IMR-90 (cell line): ENCODE results near the gene SHROOM3.

Experiments used
- BHLHE40 ChIP-seq: fragments of 150-350 bp; IDR thresholded peaks from 2 replicates; pipeline ENCODE4 v1.6.1; 2016; ENCODE audit warnings: mild to moderate bottlenecking, low read depth, low read length
- CEBPB ChIP-seq: IDR thresholded peaks from 2 replicates; pipeline ENCODE4 v1.6.1; 2012; ENCODE audit warnings: low read depth, low read length, improper control_type of control experiment
- FOS ChIP-seq: fragments of 150-350 bp; IDR thresholded peaks from 2 replicates; pipeline ENCODE4 v1.6.1; 2016; ENCODE audit warnings: low read depth, low read length
- MAFK ChIP-seq: IDR thresholded peaks from 2 replicates; pipeline ENCODE4 v1.6.1; 2012; ENCODE audit warnings: low read depth, low read length, improper control_type of control experiment
- MAZ ChIP-seq: IDR thresholded peaks from 2 replicates; pipeline ENCODE4 v1.6.1; 2012; ENCODE audit warnings: low read depth, mild to moderate bottlenecking, low read length, improper control_type of control experiment, moderate library complexity, borderline replicate concordance
- POLR2A ChIP-seq: IDR thresholded peaks from 2 replicates; pipeline ENCODE4 v1.6.1; 2012; ENCODE audit warnings: mild to moderate bottlenecking, low read depth, low read length
- RAD21 ChIP-seq: IDR thresholded peaks from 2 replicates; pipeline ENCODE4 v1.6.1; 2012; ENCODE audit warnings: low read length, improper control_type of control experiment
- RFX5 ChIP-seq: IDR thresholded peaks from 2 replicates; pipeline ENCODE4 v1.8.0; 2012; ENCODE audit warnings: low read depth, mild to moderate bottlenecking, low read length, moderate library complexity
- TF ChIP-seq, protein P1 (sequence below): conservative IDR thresholded peaks from 2 replicates; pipeline ENCODE4 v1.5.1; 2012; ENCODE audit warnings: mild to moderate bottlenecking, low read depth, low read length, improper control_type of control experiment
- TF ChIP-seq, protein P2 (sequence below): fragments of 150-350 bp; IDR thresholded peaks from 2 replicates; pipeline ENCODE4 v1.6.1; 2017; ENCODE audit warnings: mild to moderate bottlenecking, antibody characterized with exemption, low read length, low read depth

DNA sequence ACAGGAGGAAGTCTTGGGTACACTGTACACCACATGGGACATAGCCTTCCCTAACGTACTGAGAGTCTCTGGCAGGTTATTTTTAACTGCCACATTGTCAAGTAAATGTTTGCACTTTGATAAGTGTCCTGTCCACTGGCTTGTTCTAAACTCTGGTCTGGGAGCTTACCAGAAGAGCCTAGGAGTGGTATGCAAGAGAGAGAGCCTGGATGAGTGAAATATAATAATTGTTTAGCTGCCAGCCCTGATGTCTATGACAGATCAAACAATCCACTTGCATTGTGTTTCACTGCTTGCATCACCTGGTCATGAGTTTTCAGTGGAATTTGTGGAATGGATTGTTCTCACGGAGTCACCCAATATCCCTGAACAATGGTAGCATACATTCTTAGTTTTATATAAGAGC lies 91.6 kb downstream of the SHROOM3 start:
- no peak for TF ChIP-seq POLR2A
- TF ChIP-seq, protein P1, sequence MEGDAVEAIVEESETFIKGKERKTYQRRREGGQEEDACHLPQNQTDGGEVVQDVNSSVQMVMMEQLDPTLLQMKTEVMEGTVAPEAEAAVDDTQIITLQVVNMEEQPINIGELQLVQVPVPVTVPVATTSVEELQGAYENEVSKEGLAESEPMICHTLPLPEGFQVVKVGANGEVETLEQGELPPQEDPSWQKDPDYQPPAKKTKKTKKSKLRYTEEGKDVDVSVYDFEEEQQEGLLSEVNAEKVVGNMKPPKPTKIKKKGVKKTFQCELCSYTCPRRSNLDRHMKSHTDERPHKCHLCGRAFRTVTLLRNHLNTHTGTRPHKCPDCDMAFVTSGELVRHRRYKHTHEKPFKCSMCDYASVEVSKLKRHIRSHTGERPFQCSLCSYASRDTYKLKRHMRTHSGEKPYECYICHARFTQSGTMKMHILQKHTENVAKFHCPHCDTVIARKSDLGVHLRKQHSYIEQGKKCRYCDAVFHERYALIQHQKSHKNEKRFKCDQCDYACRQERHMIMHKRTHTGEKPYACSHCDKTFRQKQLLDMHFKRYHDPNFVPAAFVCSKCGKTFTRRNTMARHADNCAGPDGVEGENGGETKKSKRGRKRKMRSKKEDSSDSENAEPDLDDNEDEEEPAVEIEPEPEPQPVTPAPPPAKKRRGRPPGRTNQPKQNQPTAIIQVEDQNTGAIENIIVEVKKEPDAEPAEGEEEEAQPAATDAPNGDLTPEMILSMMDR = no peak
- TF ChIP-seq BHLHE40 = no peak
- TF ChIP-seq RAD21 = no peak
- no peak for TF ChIP-seq FOS
- TF ChIP-seq RFX5 = no peak
- TF ChIP-seq MAFK = no peak
- TF ChIP-seq, protein P2, sequence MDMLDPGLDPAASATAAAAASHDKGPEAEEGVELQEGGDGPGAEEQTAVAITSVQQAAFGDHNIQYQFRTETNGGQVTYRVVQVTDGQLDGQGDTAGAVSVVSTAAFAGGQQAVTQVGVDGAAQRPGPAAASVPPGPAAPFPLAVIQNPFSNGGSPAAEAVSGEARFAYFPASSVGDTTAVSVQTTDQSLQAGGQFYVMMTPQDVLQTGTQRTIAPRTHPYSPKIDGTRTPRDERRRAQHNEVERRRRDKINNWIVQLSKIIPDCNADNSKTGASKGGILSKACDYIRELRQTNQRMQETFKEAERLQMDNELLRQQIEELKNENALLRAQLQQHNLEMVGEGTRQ = no peak
- no peak for TF ChIP-seq MAZ
- TF ChIP-seq CEBPB = no peak
